Measurements from ENCODE around the gene KAT8. TPM values are rescaled to one million over a fixed set of nuclear protein-coding genes. Genes with fewer than 3 reads are reported as not detected.

KAT8 gene
- total RNA-seq, 1 donor from 2014 or later: 72.6 TPM

GRCh38 chr16:31082368-31083045, 35.0 kb upstream of the KAT8 start:
- Mint-ChIP-seq H3K27me3 (ENCODE audit: low read depth) (peaks cover 2% of the 10 kb centered on the region), H3K9me3 (no peaks in the 10 kb centered on the region)

GRCh38 chr16:31083081-31083480, 34.4 kb upstream of the KAT8 start:
- H3K4me3 Mint-ChIP-seq: peak overlapping the region; percentile 67
- H3K4me1 Mint-ChIP-seq: peaks cover 4% of the 10 kb centered on the region
- H3K36me3 Mint-ChIP-seq (ENCODE audit: low read depth): peaks cover 6% of the 10 kb centered on the region
- peaks cover 2% of the 10 kb centered on the region for H3K27me3 Mint-ChIP-seq (ENCODE audit: low read depth)
- DNase-seq (ENCODE audit: low read depth, low spot score): no peak
- TF ChIP-seq, protein P1, sequence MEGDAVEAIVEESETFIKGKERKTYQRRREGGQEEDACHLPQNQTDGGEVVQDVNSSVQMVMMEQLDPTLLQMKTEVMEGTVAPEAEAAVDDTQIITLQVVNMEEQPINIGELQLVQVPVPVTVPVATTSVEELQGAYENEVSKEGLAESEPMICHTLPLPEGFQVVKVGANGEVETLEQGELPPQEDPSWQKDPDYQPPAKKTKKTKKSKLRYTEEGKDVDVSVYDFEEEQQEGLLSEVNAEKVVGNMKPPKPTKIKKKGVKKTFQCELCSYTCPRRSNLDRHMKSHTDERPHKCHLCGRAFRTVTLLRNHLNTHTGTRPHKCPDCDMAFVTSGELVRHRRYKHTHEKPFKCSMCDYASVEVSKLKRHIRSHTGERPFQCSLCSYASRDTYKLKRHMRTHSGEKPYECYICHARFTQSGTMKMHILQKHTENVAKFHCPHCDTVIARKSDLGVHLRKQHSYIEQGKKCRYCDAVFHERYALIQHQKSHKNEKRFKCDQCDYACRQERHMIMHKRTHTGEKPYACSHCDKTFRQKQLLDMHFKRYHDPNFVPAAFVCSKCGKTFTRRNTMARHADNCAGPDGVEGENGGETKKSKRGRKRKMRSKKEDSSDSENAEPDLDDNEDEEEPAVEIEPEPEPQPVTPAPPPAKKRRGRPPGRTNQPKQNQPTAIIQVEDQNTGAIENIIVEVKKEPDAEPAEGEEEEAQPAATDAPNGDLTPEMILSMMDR (conservative IDR thresholded peaks at IDR 0.05): no peak
- no peaks in the 10 kb centered on the region for H3K9me3 Mint-ChIP-seq
- H3K27ac Mint-ChIP-seq (ENCODE audit: unreplicated experiment): no peak overlapping the region

More at GRCh38 chr16:31082368-31083045, 35.0 kb upstream of the KAT8 start:
- no peak for DNase-seq (ENCODE audit: low read depth, low spot score)
- peaks cover 4% of the 10 kb centered on the region for H3K4me1 Mint-ChIP-seq
- H3K27ac Mint-ChIP-seq (ENCODE audit: unreplicated experiment): peak overlapping the region; percentile 72
- peaks cover 11% of the 10 kb centered on the region for H3K36me3 Mint-ChIP-seq (ENCODE audit: low read depth)
- TF ChIP-seq, protein P1 (conservative IDR thresholded peaks at IDR 0.05): no peak
- H3K4me3 Mint-ChIP-seq: peak overlapping the region; percentile 40

DNA sequence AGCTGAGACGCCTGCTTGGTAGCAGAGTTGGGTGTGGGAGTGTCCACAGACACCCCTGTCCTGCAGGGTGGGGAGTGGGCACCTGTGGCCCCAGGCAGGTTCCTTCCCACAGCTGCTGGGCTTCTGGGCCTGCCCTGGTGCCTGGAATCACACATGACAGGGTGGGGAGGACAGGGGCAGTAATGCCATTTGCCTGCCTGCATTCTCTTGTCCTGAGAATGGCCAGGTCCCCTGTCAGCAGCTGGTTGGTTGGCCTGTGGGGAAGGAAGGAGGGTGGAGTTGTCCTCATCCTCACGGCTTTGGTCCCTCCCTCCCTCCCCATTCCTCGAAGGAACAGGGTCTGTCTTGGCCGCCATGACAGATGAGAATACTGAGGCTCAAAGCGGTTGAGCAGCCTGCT, 33.9 kb upstream of the KAT8 start:
- Mint-ChIP-seq H3K9me3 (no peaks in the 10 kb centered on the region), H3K27me3 (ENCODE audit: low read depth) (peaks cover 2% of the 10 kb centered on the region), H3K4me3 (peak overlapping the region; percentile 67), H3K36me3 (ENCODE audit: low read depth) (peaks cover 6% of the 10 kb centered on the region), H3K4me1 (peaks cover 4% of the 10 kb centered on the region), H3K27ac (ENCODE audit: unreplicated experiment) (no peak overlapping the region)
- no peak for DNase-seq (ENCODE audit: low read depth, low spot score)
- TF ChIP-seq, protein P1 (conservative IDR thresholded peaks at IDR 0.05): no peak

- Mint-ChIP-seq H3K4me1 (peaks cover 4% of the 10 kb centered on the region), H3K9me3 (no peaks in the 10 kb centered on the region)
- no peak for DNase-seq (ENCODE audit: low read depth, low spot score)
These were observed 33.5 kb upstream of the KAT8 start for GRCh38 chr16:31083981-31084380.

GRCh38 chr16:31084584-31085302, 32.7 kb upstream of the KAT8 start:
- Mint-ChIP-seq H3K36me3 (ENCODE audit: low read depth) (peaks cover 3% of the 10 kb centered on the region), H3K9me3 (no peaks in the 10 kb centered on the region)

More at GRCh38 chr16:31083981-31084380, 33.5 kb upstream of the KAT8 start:
- H3K36me3 Mint-ChIP-seq (ENCODE audit: low read depth): peaks cover 6% of the 10 kb centered on the region
- H3K27ac Mint-ChIP-seq (ENCODE audit: unreplicated experiment): no peak overlapping the region
- peak overlapping the region; percentile 19 for H3K4me3 Mint-ChIP-seq
- peaks cover 2% of the 10 kb centered on the region for H3K27me3 Mint-ChIP-seq (ENCODE audit: low read depth)
- TF ChIP-seq, protein P1 (conservative IDR thresholded peaks at IDR 0.05): no peak

More at GRCh38 chr16:31084584-31085302, 32.7 kb upstream of the KAT8 start:
- H3K27me3 Mint-ChIP-seq (ENCODE audit: low read depth): peaks cover 2% of the 10 kb centered on the region
- no peak for DNase-seq (ENCODE audit: low read depth, low spot score)
- peaks cover 4% of the 10 kb centered on the region for H3K4me1 Mint-ChIP-seq
- H3K27ac Mint-ChIP-seq (ENCODE audit: unreplicated experiment): peak overlapping the region; percentile 90
- peak overlapping the region; percentile 19 for H3K4me3 Mint-ChIP-seq
- TF ChIP-seq, protein P1 (conservative IDR thresholded peaks at IDR 0.05): no peak
